Measurements from ENCODE around the gene ATRX.

- TF ChIP-seq CTCF (IDR thresholded peaks at IDR 0.05 in 2 of 3, conservative IDR thresholded peaks at IDR 0.05 in 1 of 3; ENCODE audit: borderline replicate concordance in 1 of 3, insufficient read depth in 1 of 3, low read depth in 2 of 3, low read length in 2 of 3) (no peak), POLR2AphosphoS5 (IDR thresholded peaks at IDR 0.05; ENCODE audit: low read depth, low read length) (no peak), TCF7L2 (IDR thresholded peaks at IDR 0.05; ENCODE audit: borderline replicate concordance, extremely low read depth, insufficient read depth, insufficient read length) (no peak), POLR2A (IDR thresholded peaks at IDR 0.05; ENCODE audit: borderline replicate concordance, extremely low read depth, insufficient read depth, insufficient read length) (no peak), EZH2phosphoT487 (IDR thresholded peaks at IDR 0.05; ENCODE audit: borderline replicate concordance) (no peak), MAX (IDR thresholded peaks at IDR 0.05) (no peak)
Measured at GRCh38 chrX:77749695-77750094, 36.3 kb downstream of the ATRX start.
